Neuron (in vitro differentiated cells): ENCODE data around the gene PKDREJ.

Experiments
- H2AFZ ChIP-seq: one replicate; pipeline ENCODE4 v1.6.1; 2013; ENCODE audit warnings: low read depth, mild to moderate bottlenecking, inconsistent platforms, low read length, moderate library complexity
- H3K27me3 ChIP-seq: one replicate; pipeline ENCODE4 v1.6.1; 2013; ENCODE audit warnings: low read length; ENCODE audit not compliant: insufficient read depth
- H3K36me3 ChIP-seq: one replicate; pipeline ENCODE4 v1.6.1; 2013; ENCODE audit warnings: low read length; ENCODE audit not compliant: insufficient read depth
- H3K4me1 ChIP-seq: one replicate; pipeline ENCODE4 v1.6.1; 2013; ENCODE audit warnings: low read length; ENCODE audit not compliant: insufficient read depth
- H3K4me3 ChIP-seq: 2 replicates; pipeline ENCODE4 v1.5.1; 2013; ENCODE audit warnings: mild to moderate bottlenecking, low read length, moderate library complexity
- H3K9me3 ChIP-seq: one replicate; pipeline ENCODE4 v1.6.1; 2013; ENCODE audit warnings: low read length

PKDREJ gene

DNA sequence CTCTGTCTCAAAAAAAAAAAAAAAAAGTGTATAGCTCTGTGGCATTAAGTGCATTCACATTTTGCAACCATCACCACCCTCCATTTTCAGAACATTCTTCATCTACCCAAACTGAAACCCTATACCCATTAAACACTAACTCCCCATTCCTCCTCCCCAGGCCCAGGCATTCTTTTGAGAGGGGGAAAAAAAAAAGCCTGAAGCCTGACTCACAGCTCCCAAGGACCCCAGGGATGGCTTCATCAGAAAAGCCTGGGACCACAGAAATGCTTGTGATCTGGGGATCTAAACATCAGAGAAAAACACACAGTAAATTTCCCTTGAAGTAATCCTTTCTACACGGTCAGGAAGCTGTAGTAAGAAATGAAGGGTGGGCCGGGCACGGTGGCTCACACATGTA lies 22.9 kb upstream of the PKDREJ start:
- Histone ChIP-seq H2AFZ (no peak overlapping the region), H3K4me3 (no peak overlapping the region), H3K4me1 (no peaks in the 10 kb centered on the region), H3K36me3 (peaks cover 39% of the 10 kb centered on the region), H3K27me3 (no peaks in the 10 kb centered on the region), H3K9me3 (no peaks in the 10 kb centered on the region)

- Histone ChIP-seq H3K36me3 (peaks cover 72% of the 10 kb centered on the region), H3K9me3 (no peaks in the 10 kb centered on the region), H3K27me3 (no peaks in the 10 kb centered on the region), H3K4me1 (no peaks in the 10 kb centered on the region), H2AFZ (no peak overlapping the region), H3K4me3 (no peak overlapping the region)
Measured at GRCh38 chr22:46281866-46282678, 18.9 kb upstream of the PKDREJ start.

- Histone ChIP-seq H3K9me3 (no peaks in the 10 kb centered on the region), H3K27me3 (no peaks in the 10 kb centered on the region), H3K36me3 (peaks cover 75% of the 10 kb centered on the region), H3K4me1 (no peaks in the 10 kb centered on the region), H2AFZ (no peak overlapping the region), H3K4me3 (no peak overlapping the region)
Measured at GRCh38 chr22:46280999-46281623, 18.0 kb upstream of the PKDREJ start.

GRCh38 chr22:46280063-46280817 lies 17.1 kb upstream of the PKDREJ start:
- no peak overlapping the region for H2AFZ ChIP-seq
- no peaks in the 10 kb centered on the region for H3K4me1 ChIP-seq
- H3K36me3 ChIP-seq, result peaks cover 79% of the 10 kb centered on the region
- no peak overlapping the region for H3K4me3 ChIP-seq
- H3K9me3 ChIP-seq, result peaks cover 5% of the 10 kb centered on the region
- H3K27me3 ChIP-seq, result no peaks in the 10 kb centered on the region

DNA sequence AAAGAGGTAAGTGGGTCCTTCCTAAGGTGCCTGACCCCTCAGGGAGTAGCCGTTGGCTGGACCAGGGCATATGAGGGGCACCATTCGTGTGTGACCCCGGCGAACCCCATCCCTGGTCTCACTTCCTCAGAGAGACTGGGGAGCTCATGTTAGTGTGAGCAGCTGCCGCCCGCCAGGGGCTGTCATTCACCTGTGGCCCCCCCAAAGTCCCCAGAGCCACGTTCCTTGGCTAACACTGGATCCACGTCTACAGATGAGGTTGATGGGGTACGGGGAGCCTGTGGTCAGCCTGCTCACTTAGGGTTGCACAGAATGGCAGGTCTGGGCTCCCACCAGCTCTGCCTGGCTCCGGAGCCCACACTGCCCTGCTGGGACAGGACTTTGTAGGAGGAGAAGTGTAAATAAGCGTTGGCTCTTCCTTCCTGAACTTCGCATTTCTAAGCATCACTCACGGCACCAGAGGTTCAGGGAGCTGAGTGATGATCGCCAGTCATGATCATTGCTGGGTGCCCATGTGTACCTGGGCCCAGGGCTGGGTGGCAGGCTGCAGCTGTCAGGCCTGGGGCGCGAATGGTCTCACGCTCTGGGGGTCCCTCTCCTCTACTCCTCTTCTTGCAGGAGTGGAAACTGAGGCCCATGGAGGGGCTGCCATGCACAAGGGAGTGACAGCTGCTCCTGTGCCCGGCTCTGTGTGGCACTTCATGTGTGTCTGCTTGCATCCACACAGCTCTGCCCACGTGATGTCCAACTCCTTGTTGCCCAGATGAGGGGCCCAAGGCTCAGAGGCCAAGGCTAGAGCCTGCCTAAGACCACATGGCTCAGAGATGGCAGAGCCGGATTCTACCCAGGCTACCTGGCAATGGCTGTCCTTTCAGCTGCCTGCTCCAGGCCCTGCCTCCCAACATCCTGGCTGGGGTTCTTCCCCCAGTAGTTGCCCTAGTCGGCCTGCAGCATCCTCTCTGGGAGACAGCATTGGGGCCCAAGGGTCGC lies 15.8 kb upstream of the PKDREJ start:
- Histone ChIP-seq H2AFZ (no peak overlapping the region), H3K27me3 (no peaks in the 10 kb centered on the region), H3K4me3 (no peak overlapping the region), H3K9me3 (peaks cover 10% of the 10 kb centered on the region), H3K4me1 (no peaks in the 10 kb centered on the region), H3K36me3 (peaks cover 79% of the 10 kb centered on the region)

DNA sequence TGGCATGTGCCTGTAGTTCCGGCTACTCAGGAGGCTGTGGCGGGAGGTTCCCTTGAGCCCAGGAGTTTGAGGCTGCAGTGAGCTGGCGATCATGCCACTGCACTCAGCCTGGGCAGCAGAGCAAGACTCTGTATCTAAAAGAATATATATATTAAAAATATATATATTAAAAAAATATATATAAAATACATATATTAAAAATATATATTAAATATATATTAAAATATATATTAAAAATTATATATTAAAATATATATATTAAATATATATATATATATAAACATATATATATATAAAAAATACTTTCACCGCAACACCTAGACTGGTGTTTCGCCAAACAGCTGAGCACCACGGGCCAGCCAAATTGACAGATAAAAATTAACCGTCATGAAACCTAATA lies 13.4 kb upstream of the PKDREJ start:
- H3K36me3 ChIP-seq, result peaks cover 81% of the 10 kb centered on the region
- no peaks in the 10 kb centered on the region for H3K4me1 ChIP-seq
- no peak overlapping the region for H2AFZ ChIP-seq
- H3K9me3 ChIP-seq, result peaks cover 10% of the 10 kb centered on the region
- H3K4me3 ChIP-seq, result no peak overlapping the region
- no peaks in the 10 kb centered on the region for H3K27me3 ChIP-seq

GRCh38 chr22:46275455-46276122 lies 12.4 kb upstream of the PKDREJ start:
- no peaks in the 10 kb centered on the region for H3K4me1 ChIP-seq
- no peak overlapping the region for H3K4me3 ChIP-seq
- H3K36me3 ChIP-seq, result peaks cover 72% of the 10 kb centered on the region
- H2AFZ ChIP-seq, result no peak overlapping the region
- H3K9me3 ChIP-seq, result peaks cover 10% of the 10 kb centered on the region
- H3K27me3 ChIP-seq, result no peaks in the 10 kb centered on the region

DNA sequence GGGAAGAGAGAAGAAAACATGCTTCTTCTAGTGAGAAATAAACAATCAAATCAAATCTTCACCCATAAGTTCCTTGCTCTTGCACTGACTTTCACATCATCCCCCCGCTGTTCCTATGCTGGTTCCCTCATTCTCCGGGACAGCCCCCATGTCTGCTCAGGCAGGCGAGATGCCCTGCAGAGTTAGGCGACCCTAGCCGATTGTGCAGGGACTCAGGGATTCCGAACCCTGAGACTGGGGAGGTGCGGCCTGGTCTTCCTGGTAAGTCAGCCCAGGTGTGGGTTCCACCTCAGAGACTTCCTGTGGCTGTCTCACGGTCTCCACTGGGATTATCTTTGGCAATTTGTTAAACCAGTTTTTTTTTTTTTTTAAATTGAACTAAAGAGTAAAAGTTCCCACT lies 11.2 kb upstream of the PKDREJ start:
- no peak overlapping the region for H3K4me3 ChIP-seq
- no peaks in the 10 kb centered on the region for H3K27me3 ChIP-seq
- H3K36me3 ChIP-seq, result peaks cover 61% of the 10 kb centered on the region
- H3K9me3 ChIP-seq, result peaks cover 10% of the 10 kb centered on the region
- no peak overlapping the region for H2AFZ ChIP-seq
- H3K4me1 ChIP-seq, result no peaks in the 10 kb centered on the region

- peaks cover 53% of the 10 kb centered on the region for H3K36me3 ChIP-seq
- no peak overlapping the region for H2AFZ ChIP-seq
- no peak overlapping the region for H3K4me3 ChIP-seq
- no peaks in the 10 kb centered on the region for H3K27me3 ChIP-seq
- H3K9me3 ChIP-seq, result peaks cover 10% of the 10 kb centered on the region
- H3K4me1 ChIP-seq, result no peaks in the 10 kb centered on the region
Measured at GRCh38 chr22:46273432-46274148, 10.4 kb upstream of the PKDREJ start.

- Histone ChIP-seq H3K27me3 (no peaks in the 10 kb centered on the region), H3K36me3 (peaks cover 46% of the 10 kb centered on the region), H2AFZ (no peak overlapping the region), H3K4me3 (no peak overlapping the region), H3K9me3 (peaks cover 10% of the 10 kb centered on the region), H3K4me1 (no peaks in the 10 kb centered on the region)
Measured at GRCh38 chr22:46272762-46273431, 9.8 kb upstream of the PKDREJ start.

- no peaks in the 10 kb centered on the region for H3K4me1 ChIP-seq
- no peak overlapping the region for H3K4me3 ChIP-seq
- H3K9me3 ChIP-seq, result peaks cover 10% of the 10 kb centered on the region
- peaks cover 42% of the 10 kb centered on the region for H3K36me3 ChIP-seq
- H2AFZ ChIP-seq, result no peak overlapping the region
- no peaks in the 10 kb centered on the region for H3K27me3 ChIP-seq
Measured at GRCh38 chr22:46272196-46272595, 9.1 kb upstream of the PKDREJ start.
